ENCODE measurements around the gene HDAC4.

GRCh38 chr2:239263231-239263630, 137.6 kb downstream of the HDAC4 start:
- TF ChIP-seq POLR2A (IDR thresholded peaks at IDR 0.05; ENCODE audit: low read depth, low read length) (no peak), MAZ (IDR thresholded peaks at IDR 0.05; ENCODE audit: borderline replicate concordance, low read depth, low read length) (no peak), CTCF (conservative IDR thresholded peaks at IDR 0.05; ENCODE audit: low read depth, low read length) (no peak), RFX5 (IDR thresholded peaks at IDR 0.05; ENCODE audit: low read depth, low read length) (no peak), RAD21 (IDR thresholded peaks at IDR 0.05; ENCODE audit: low read length) (no peak), ELK1 (IDR thresholded peaks at IDR 0.05; ENCODE audit: borderline replicate concordance, low read depth, low read length) (no peak), MXI1 (IDR thresholded peaks at IDR 0.05; ENCODE audit: borderline replicate concordance, low read depth, low read length) (no peak), NFE2L2 (IDR thresholded peaks at IDR 0.05; ENCODE audit: low read depth, low read length) (no peak), CEBPB (IDR thresholded peaks at IDR 0.05; ENCODE audit: low read depth, low read length) (no peak), SMC3 (IDR thresholded peaks at IDR 0.05; ENCODE audit: low read depth, low read length) (no peak), FOS (IDR thresholded peaks at IDR 0.05; ENCODE audit: low read depth, low read length) (no peak), BHLHE40 (IDR thresholded peaks at IDR 0.05; ENCODE audit: low read depth, low read length) (no peak)

Measured in IMR-90 (cell line).